ENCODE data around the gene ZNF468.

GRCh38 chr19:52880895-52881389 is 23.5 kb upstream of the ZNF468 start:
- TF ChIP-seq CTCF (IDR thresholded peaks at IDR 0.05) (no peak), EP300 (IDR thresholded peaks at IDR 0.05) (no peak)
